Loucy (cell line): Measurements from ENCODE around the gene CCDC149.

Experiments used
- H2AFZ ChIP-seq: fragments of 200-600 bp; sonication (generic); 2 replicates; pipeline ENCODE4 v1.6.0; 2016; ENCODE audit warnings: antibody characterized with exemption, mild to moderate bottlenecking, low read length, moderate library complexity
- H3F3A ChIP-seq: fragments of 200-600 bp; 2 replicates; pipeline ENCODE4 v1.6.0; 2016; ENCODE audit warnings: antibody characterized with exemption, low read depth, mild to moderate bottlenecking
- H3K27me3 ChIP-seq: fragments of 200-600 bp; sonication (generic); 2 replicates; pipeline ENCODE4 v1.6.1; 2014; ENCODE audit warnings: low read length, mild to moderate bottlenecking; ENCODE audit not compliant: insufficient read depth, poor library complexity, severe bottlenecking
- H3K36me3 ChIP-seq: fragments of 200-600 bp; sonication (generic); 2 replicates; pipeline ENCODE4 v1.6.1; 2016; ENCODE audit warnings: low read length; ENCODE audit not compliant: insufficient read depth
- H3K4me1 ChIP-seq: fragments of 200-600 bp; sonication (generic); 2 replicates; pipeline ENCODE4 v1.5.1; 2014; ENCODE audit warnings: low read length, mild to moderate bottlenecking; ENCODE audit not compliant: insufficient read depth, poor library complexity, severe bottlenecking
- H3K4me2 ChIP-seq: fragments of 200-600 bp; sonication (generic); 2 replicates; pipeline ENCODE4 v1.6.0; 2014; ENCODE audit warnings: antibody characterized with exemption, low read length, low read depth, mild to moderate bottlenecking; ENCODE audit not compliant: poor library complexity, severe bottlenecking
- H3K4me3 ChIP-seq: fragments of 200-600 bp; sonication (generic); 2 replicates; pipeline ENCODE4 v1.5.1; 2014; ENCODE audit warnings: low read length, mild to moderate bottlenecking, mixed read lengths; ENCODE audit not compliant: poor library complexity, severe bottlenecking
- H3K79me2 ChIP-seq: fragments of 200-600 bp; sonication (generic); 2 replicates; pipeline ENCODE4 v1.6.1; 2014; ENCODE audit warnings: low read length; ENCODE audit not compliant: insufficient read depth
- H3K9ac ChIP-seq: fragments of 200-600 bp; sonication (generic); 2 replicates; pipeline ENCODE4 v1.6.0; 2014; ENCODE audit warnings: mild to moderate bottlenecking, low read depth, low read length, moderate library complexity; ENCODE audit not compliant: poor library complexity, severe bottlenecking
- H3K9me2 ChIP-seq: fragments of 200-600 bp; sonication (generic); replicated peaks from 2 replicates; pipeline ENCODE4 v1.6.1; 2016; ENCODE audit warnings: low read depth, low read length, mixed read lengths
- H3K9me3 ChIP-seq: fragments of 200-600 bp; sonication (generic); 2 replicates; pipeline ENCODE4 v1.6.1; 2014; ENCODE audit warnings: mild to moderate bottlenecking, antibody characterized with exemption, low read length, low read depth; ENCODE audit not compliant: insufficient read depth
- H4K20me1 ChIP-seq: fragments of 200-600 bp; sonication (generic); 2 replicates; pipeline ENCODE4 v1.6.0; 2014; ENCODE audit warnings: antibody characterized with exemption, low read length, mild to moderate bottlenecking; ENCODE audit not compliant: insufficient read depth, poor library complexity, severe bottlenecking
- CTCF ChIP-seq: fragments of 200-600 bp; sonication (generic); conservative IDR thresholded peaks from 2 replicates; pipeline ENCODE4 v1.5.1; 2014; ENCODE audit warnings: mild to moderate bottlenecking, antibody characterized with exemption, low read length
- EZH2phosphoT487 ChIP-seq: fragments of 200-600 bp; IDR thresholded peaks from 2 replicates; pipeline ENCODE4 v1.6.1; 2018; ENCODE audit warnings: antibody characterized with exemption, mild to moderate bottlenecking, moderate library complexity, borderline replicate concordance

Gene CCDC149

GRCh38 chr4:24783506-24783905 lies 129.3 kb downstream of the CCDC149 start:
- no peak overlapping the region for H3K9ac ChIP-seq
- H3K4me1 ChIP-seq = no peaks in the 10 kb centered on the region
- no peaks in the 10 kb centered on the region for H4K20me1 ChIP-seq
- H3K36me3 ChIP-seq = no peaks in the 10 kb centered on the region
- 0 out of 2 replicates have a peak, but pooled peaks cover 4% of the 10 kb centered on the region for H3K9me3 ChIP-seq
- H2AFZ ChIP-seq = no peak overlapping the region
- no peak overlapping the region for H3K4me2 ChIP-seq
- H3F3A ChIP-seq = no peaks in the 10 kb centered on the region
- no peak overlapping the region for H3K4me3 ChIP-seq
- no peaks in the 10 kb centered on the region for H3K27me3 ChIP-seq
- H3K79me2 ChIP-seq = no peaks in the 10 kb centered on the region
- no peaks in the 10 kb centered on the region for H3K9me2 ChIP-seq
- TF ChIP-seq EZH2phosphoT487 (no peak), CTCF (no peak)

- Histone ChIP-seq H3K36me3 (no peaks in the 10 kb centered on the region), H3K4me2 (no peak overlapping the region), H3K79me2 (no peaks in the 10 kb centered on the region), H2AFZ (no peak overlapping the region), H3K4me1 (no peaks in the 10 kb centered on the region), H3K9me2 (no peaks in the 10 kb centered on the region), H3F3A (no peaks in the 10 kb centered on the region), H3K4me3 (no peak overlapping the region), H3K27me3 (no peaks in the 10 kb centered on the region), H3K9ac (no peak overlapping the region), H3K9me3 (no peaks in the 10 kb centered on the region), H4K20me1 (no peaks in the 10 kb centered on the region)
- TF ChIP-seq EZH2phosphoT487 (no peak), CTCF (no peak)
Observed at GRCh38 chr4:24781999-24782745, 130.7 kb downstream of the CCDC149 start.

GRCh38 chr4:24780936-24781495 lies 131.8 kb downstream of the CCDC149 start:
- no peak overlapping the region for H3K9ac ChIP-seq
- no peaks in the 10 kb centered on the region for H3K36me3 ChIP-seq
- no peaks in the 10 kb centered on the region for H3K9me2 ChIP-seq
- no peaks in the 10 kb centered on the region for H3F3A ChIP-seq
- H3K79me2 ChIP-seq = no peaks in the 10 kb centered on the region
- no peak overlapping the region for H3K4me2 ChIP-seq
- H3K4me1 ChIP-seq = no peaks in the 10 kb centered on the region
- H3K27me3 ChIP-seq = no peaks in the 10 kb centered on the region
- no peak overlapping the region for H3K4me3 ChIP-seq
- no peaks in the 10 kb centered on the region for H3K9me3 ChIP-seq
- no peaks in the 10 kb centered on the region for H4K20me1 ChIP-seq
- TF ChIP-seq CTCF (no peak), EZH2phosphoT487 (no peak)
- H2AFZ ChIP-seq = no peak overlapping the region
